A549 (cell line): ENCODE results near the gene SPATA9. TPM values are rescaled to one million over a fixed set of nuclear protein-coding genes. Genes with fewer than 3 reads are reported as not detected.

Source experiments
- ATAC-seq, 2 experiments: fragments of 200-7000 bp in 1 of 2; fragments of >200 bp in 1 of 2; cut with Nextera tagmentation in 1 of 2; cut with Tn5 transposase in 1 of 2; 3 replicates each; pipeline versions ENCODE4 v1.8.0 to v1.9.1; 2018 to 2020; ENCODE audit warnings: mild to moderate bottlenecking in 1 of 2, moderate library complexity in 1 of 2
- CTCF ChIA-PET: fragments of 300-600 bp; sonication (Branson Sonifier 250); formaldehyde crosslinking; extraction: SDS; loops from one replicate; lab custom pipeline; 2021; ENCODE audit warnings: antibody characterized with exemption, inconsistent platforms; lab: Yijun Ruan, JAX
- POLR2A ChIA-PET: fragments of 350-600 bp; formaldehyde crosslinking; extraction: SDS; loops from one replicate; lab custom pipeline; 2021; ENCODE audit warnings: antibody characterized with exemption, inconsistent platforms; lab: Yijun Ruan, JAX
- DNase-seq, 2 experiments: peaks; one replicate each; pipeline versions ENCODE4 v3.0.0 to v3.0.0-alpha.2; 2011 to 2016; ENCODE audit warnings: low read depth in 1 of 2, low spot score in 1 of 2
- FAIRE-seq: peaks from 2 replicates; lab custom pipeline; 2011; peaks lifted over from hg19 to GRCh38; lab: Jason Lieb, UNC
- H3K27ac ChIP-seq, 2 experiments: fragments of >200 bp; sonication (Bioruptor Twin); formaldehyde crosslinking; 3 replicates each; pipeline ENCODE4 v1.5.1; 2016 to 2017
- H3K4me1 ChIP-seq: fragments of >200 bp; sonication (Bioruptor Twin); formaldehyde crosslinking; 3 replicates; pipeline ENCODE4 v1.6.1; 2016
- H3K4me2 ChIP-seq: fragments of >200 bp; sonication (Bioruptor Twin); formaldehyde crosslinking; 3 replicates; pipeline ENCODE4 v1.6.1; 2016
- H3K4me3 ChIP-seq: fragments of >200 bp; sonication (Bioruptor Twin); formaldehyde crosslinking; 3 replicates; pipeline ENCODE4 v1.5.1; 2016
- H3K9me3 ChIP-seq: fragments of >200 bp; sonication (Bioruptor Twin); formaldehyde crosslinking; 3 replicates; pipeline ENCODE4 v1.6.1; 2016
- ATOH8 ChIP-seq: fragments of 250-450 bp; sonication (Bioruptor Pico); IDR thresholded peaks from 2 replicates; pipeline ENCODE4 v1.5.0; 2020; ENCODE audit warnings: low read depth, mild to moderate bottlenecking, moderate library complexity
- BHLHE40 ChIP-seq: IDR thresholded peaks from 2 replicates; pipeline ENCODE4 v1.6.1; 2012; ENCODE audit warnings: low read depth, low read length, inconsistent platforms
- CHD2 ChIP-seq: fragments of 150-350 bp; IDR thresholded peaks from 2 replicates; pipeline ENCODE4 v1.6.1; 2014; ENCODE audit warnings: low read length; ENCODE audit not compliant: partially characterized antibody
- EHMT2 ChIP-seq: fragments of 200-600 bp; sonication (generic); IDR thresholded peaks from 2 replicates; pipeline ENCODE4 v1.6.1; 2016; ENCODE audit warnings: antibody characterized with exemption, low read depth, mild to moderate bottlenecking, moderate library complexity
- ELK1 ChIP-seq: fragments of 150-350 bp; IDR thresholded peaks from 2 replicates; pipeline ENCODE4 v1.6.1; 2014; ENCODE audit warnings: low read depth, mild to moderate bottlenecking, low read length
- EP300 ChIP-seq, 2 experiments: fragments of >200 bp; sonication (Bioruptor Twin); formaldehyde crosslinking; IDR thresholded peaks; 2 replicates in 1 of 2; 3 replicates in 1 of 2; pipeline ENCODE4 v1.6.1; 2016 to 2017
- FOXS1 ChIP-seq: fragments of 250-450 bp; sonication (Bioruptor Pico); IDR thresholded peaks from 2 replicates; pipeline ENCODE4 v1.5.0; 2020; ENCODE audit warnings: mild to moderate bottlenecking, moderate library complexity
- GATA3 ChIP-seq: IDR thresholded peaks from 2 replicates; pipeline ENCODE4 v1.6.1; 2012; ENCODE audit warnings: borderline replicate concordance
- MAFK ChIP-seq: fragments of 450-650 bp; IDR thresholded peaks from 2 replicates; pipeline ENCODE4 v1.6.1; 2014; ENCODE audit not compliant: partially characterized antibody
- MAX ChIP-seq: IDR thresholded peaks from 2 replicates; pipeline ENCODE4 v1.6.1; 2012
- NPAS2 ChIP-seq: fragments of 250-450 bp; sonication (Bioruptor Pico); IDR thresholded peaks from 2 replicates; pipeline ENCODE4 v1.8.0; 2022; ENCODE audit warnings: mild to moderate bottlenecking, moderate library complexity, borderline replicate concordance
- NR3C1 ChIP-seq: fragments of >200 bp; sonication (Bioruptor Twin); formaldehyde crosslinking; IDR thresholded peaks from 3 replicates; pipeline ENCODE4 v1.6.1; 2017
- PHF8 ChIP-seq: fragments of 200-600 bp; sonication (generic); IDR thresholded peaks from 2 replicates; pipeline ENCODE4 v1.6.1; 2016; ENCODE audit warnings: low read depth, mild to moderate bottlenecking, antibody characterized with exemption, moderate library complexity, borderline replicate concordance
- POLR2AphosphoS2 ChIP-seq: conservative IDR thresholded peaks from 2 replicates; pipeline ENCODE4 v1.6.1; 2012; ENCODE audit warnings: low read length, improper control_type of control experiment, inconsistent platforms
- RCOR1 ChIP-seq: fragments of 150-350 bp; IDR thresholded peaks from 2 replicates; pipeline ENCODE4 v1.6.1; 2014; ENCODE audit warnings: antibody characterized with exemption, low read length, low read depth
- REST ChIP-seq: fragments of 200-600 bp; sonication (generic); IDR thresholded peaks from 2 replicates; pipeline ENCODE4 v1.6.1; 2016; ENCODE audit warnings: antibody characterized with exemption, mild to moderate bottlenecking, moderate library complexity
- RNF2 ChIP-seq: fragments of 200-600 bp; sonication (generic); IDR thresholded peaks from 2 replicates; pipeline ENCODE4 v1.6.1; 2016; ENCODE audit warnings: low read depth, mild to moderate bottlenecking, antibody characterized with exemption, moderate library complexity, borderline replicate concordance
- TFCP2L1 ChIP-seq: fragments of 250-450 bp; sonication (Bioruptor Pico); IDR thresholded peaks from 2 replicates; pipeline ENCODE4 v1.5.0; 2021; ENCODE audit warnings: mild to moderate bottlenecking
- TP53 ChIP-seq: fragments of 250-450 bp; sonication (Bioruptor Pico); IDR thresholded peaks from 2 replicates; pipeline ENCODE4 v1.5.0; 2021; ENCODE audit warnings: mild to moderate bottlenecking, moderate library complexity
- ZNF302 ChIP-seq: fragments of 250-450 bp; sonication (Bioruptor Pico); IDR thresholded peaks from 2 replicates; pipeline ENCODE4 v1.9.0; 2021; ENCODE audit warnings: inconsistent platforms, mild to moderate bottlenecking, moderate library complexity
- whole genome bisulfite sequencing: methylation state at CpG from one replicate; pipeline ENCODE4 v1.1.6; 2017; ENCODE audit errors: missing lambda C conversion rate; 5-methylcytosine and 5-hydroxymethylcytosine counted together
- polyA plus RNA-seq, 4 experiments: library from polyadenylated mRNA; depleted of rRNA in 3 of 4; stranded (reverse); fragments of >200 nt; fragmentation: RNase III in 1 of 4; extraction: RNeasy Plus Mini Kit Qiagen cat#74134 plus additional on column Dnase treatment in 1 of 4; gene quantifications; 2 replicates in 3 of 4; 3 replicates in 1 of 4; pipeline ENCODE4 v1.2.3, GENCODE V29; 2011 to 2017

Gene SPATA9
- polyA plus RNA-seq, 2 of the 4 experiments (the other 2 are of a cell fraction): 0.16 TPM; not detected in 1

GRCh38 chr5:95668728-95669127 is 14.1 kb downstream of the SPATA9 start:
- Histone ChIP-seq H3K4me3 (no peak overlapping the region), H3K4me2 (no peak overlapping the region), H3K27ac (no peak overlapping the region), H3K4me1 (peaks cover 3% of the 10 kb centered on the region; the same call in 1 of the 3 replicates), H3K9me3 (no peaks in the 10 kb centered on the region)
- ATAC-seq: no peak
- ChIA-PET POLR2A (no interaction called here), CTCF (interaction anchor here (2.1 to 3.3 kb wide), 2 partner anchors 113 to 178 kb away, joined by 5 to 18 read pairs; no protein-coding TSS in a partner anchor)
- no peak for DNase-seq
- TF ChIP-seq ATOH8 (CRISPR knock-in tag) (no peak), GATA3 (no peak), RCOR1 (no peak), MAX (no peak)
- WGBS: 71% methylated on average over 1 of the region's 1 CpG
- no peak for FAIRE-seq

- Histone ChIP-seq H3K4me3 (no peak overlapping the region), H3K27ac (no peak overlapping the region), H3K4me1 (peaks cover 3% of the 10 kb centered on the region; the same call in 1 of the 3 replicates), H3K9me3 (no peaks in the 10 kb centered on the region), H3K4me2 (no peak overlapping the region)
- TF ChIP-seq FOXS1 (CRISPR knock-in tag) (no peak), NR3C1 (no peak), TFCP2L1 (CRISPR knock-in tag) (no peak), PHF8 (no peak), RCOR1 (no peak), BHLHE40 (no peak), MAFK (no peak), REST (no peak), ZNF302 (CRISPR knock-in tag) (no peak), ELK1 (no peak), NPAS2 (no peak), EHMT2 (no peak), EP300 (IDR thresholded peaks at IDR 0.05) (no peak), POLR2AphosphoS2 (no peak), TP53 (no peak), RNF2 (no peak), CHD2 (no peak)
- POLR2A ChIA-PET: no interaction called here
- CTCF ChIA-PET: interaction anchor here (1.5 to 3.3 kb wide), 2 partner anchors 113 to 180 kb away, joined by 3 to 18 read pairs; no protein-coding TSS in a partner anchor
- no peak for ATAC-seq
- no peak for FAIRE-seq
- DNase-seq: no peak
These were observed 14.6 kb downstream of the SPATA9 start for GRCh38 chr5:95668216-95668615.
